ENCODE data around the gene VPS9D1. TPM values are rescaled to one million over a fixed set of nuclear protein-coding genes. Genes with fewer than 3 reads are reported as not detected.

The VPS9D1 gene
- total RNA-seq, 1 donor from 2014 or later, result 17.1 TPM

DNA sequence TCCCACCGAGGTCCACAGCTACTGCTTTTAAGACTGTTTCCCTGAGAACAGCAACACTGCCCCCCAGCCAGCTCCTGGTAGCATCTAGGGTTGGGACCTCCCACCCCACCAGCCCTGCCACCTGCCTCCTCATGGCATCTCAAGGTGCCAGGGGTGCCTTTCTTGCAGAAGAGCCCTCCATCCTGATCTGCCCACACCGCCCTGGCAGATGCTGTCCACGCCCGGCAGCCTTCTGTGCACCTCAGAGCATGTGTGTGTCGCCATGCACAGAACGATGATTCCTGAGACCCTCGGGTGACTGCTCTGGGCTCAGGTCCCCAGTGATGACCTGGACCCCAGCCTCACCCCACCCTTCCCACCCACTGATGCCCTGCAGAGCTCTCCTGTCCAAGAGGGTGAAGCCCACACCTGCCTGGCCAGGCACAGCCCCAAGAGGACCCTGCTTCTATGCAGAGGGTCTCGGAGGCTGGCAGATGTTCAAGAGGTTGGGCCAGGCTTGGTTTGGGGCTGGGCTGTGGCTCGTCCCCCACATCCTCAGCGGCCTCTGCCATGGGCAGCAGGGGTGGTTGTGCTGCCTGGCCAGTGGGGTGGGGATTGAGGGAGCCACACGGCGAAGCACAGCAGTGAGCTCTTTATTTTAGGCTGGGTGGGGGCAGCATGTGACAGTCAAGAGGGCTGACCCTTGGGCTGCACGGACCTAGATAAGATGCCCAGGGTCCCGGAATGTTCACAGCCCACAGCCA, 14.0 kb downstream of the VPS9D1 start:
- TF ChIP-seq, protein P1, sequence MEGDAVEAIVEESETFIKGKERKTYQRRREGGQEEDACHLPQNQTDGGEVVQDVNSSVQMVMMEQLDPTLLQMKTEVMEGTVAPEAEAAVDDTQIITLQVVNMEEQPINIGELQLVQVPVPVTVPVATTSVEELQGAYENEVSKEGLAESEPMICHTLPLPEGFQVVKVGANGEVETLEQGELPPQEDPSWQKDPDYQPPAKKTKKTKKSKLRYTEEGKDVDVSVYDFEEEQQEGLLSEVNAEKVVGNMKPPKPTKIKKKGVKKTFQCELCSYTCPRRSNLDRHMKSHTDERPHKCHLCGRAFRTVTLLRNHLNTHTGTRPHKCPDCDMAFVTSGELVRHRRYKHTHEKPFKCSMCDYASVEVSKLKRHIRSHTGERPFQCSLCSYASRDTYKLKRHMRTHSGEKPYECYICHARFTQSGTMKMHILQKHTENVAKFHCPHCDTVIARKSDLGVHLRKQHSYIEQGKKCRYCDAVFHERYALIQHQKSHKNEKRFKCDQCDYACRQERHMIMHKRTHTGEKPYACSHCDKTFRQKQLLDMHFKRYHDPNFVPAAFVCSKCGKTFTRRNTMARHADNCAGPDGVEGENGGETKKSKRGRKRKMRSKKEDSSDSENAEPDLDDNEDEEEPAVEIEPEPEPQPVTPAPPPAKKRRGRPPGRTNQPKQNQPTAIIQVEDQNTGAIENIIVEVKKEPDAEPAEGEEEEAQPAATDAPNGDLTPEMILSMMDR (IDR thresholded peaks at IDR 0.05; ENCODE audit: unreplicated experiment), result no peak
- Mint-ChIP-seq H3K9me3 (no peaks in the 10 kb centered on the region), H3K4me1 (no peaks in the 10 kb centered on the region), H3K27ac (no peak overlapping the region), H3K4me3 (no peak overlapping the region), H3K27me3 (ENCODE audit: low read depth) (peaks cover 16% of the 10 kb centered on the region), H3K36me3 (no peaks in the 10 kb centered on the region)
- DNase-seq (ENCODE audit: low spot score in 2 of 2, unreplicated experiment in 2 of 2), result no peak

DNA sequence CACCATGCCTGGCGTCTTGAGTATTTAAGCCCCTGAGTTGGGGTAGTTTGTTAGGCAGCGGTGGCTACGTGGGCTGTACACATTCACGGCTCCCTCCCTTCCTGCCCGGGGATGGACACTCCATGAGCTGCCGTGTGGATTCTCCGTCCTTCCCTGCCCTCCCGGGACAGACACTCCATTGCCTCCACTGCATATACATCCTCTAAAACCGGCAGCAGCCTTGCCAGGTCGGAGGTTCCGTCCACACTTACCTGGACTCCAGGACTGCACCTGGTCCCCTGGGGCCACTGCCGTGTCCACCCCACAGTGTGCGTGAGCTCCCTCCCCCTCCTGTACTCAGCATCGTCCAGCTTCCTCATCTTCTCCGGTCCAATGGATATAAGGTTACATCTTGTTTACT, 15.7 kb downstream of the VPS9D1 start:
- DNase-seq (ENCODE audit: low spot score in 2 of 2, unreplicated experiment in 2 of 2), result no peak
- TF ChIP-seq, protein P1 (IDR thresholded peaks at IDR 0.05; ENCODE audit: unreplicated experiment), result no peak
- peaks cover 16% of the 10 kb centered on the region for H3K27me3 Mint-ChIP-seq (ENCODE audit: low read depth)
- H3K4me1 Mint-ChIP-seq, result peaks cover under 1% of the 10 kb centered on the region
- no peaks in the 10 kb centered on the region for H3K9me3 Mint-ChIP-seq
- no peak overlapping the region for H3K4me3 Mint-ChIP-seq
- H3K27ac Mint-ChIP-seq, result no peak overlapping the region
- no peaks in the 10 kb centered on the region for H3K36me3 Mint-ChIP-seq

DNA sequence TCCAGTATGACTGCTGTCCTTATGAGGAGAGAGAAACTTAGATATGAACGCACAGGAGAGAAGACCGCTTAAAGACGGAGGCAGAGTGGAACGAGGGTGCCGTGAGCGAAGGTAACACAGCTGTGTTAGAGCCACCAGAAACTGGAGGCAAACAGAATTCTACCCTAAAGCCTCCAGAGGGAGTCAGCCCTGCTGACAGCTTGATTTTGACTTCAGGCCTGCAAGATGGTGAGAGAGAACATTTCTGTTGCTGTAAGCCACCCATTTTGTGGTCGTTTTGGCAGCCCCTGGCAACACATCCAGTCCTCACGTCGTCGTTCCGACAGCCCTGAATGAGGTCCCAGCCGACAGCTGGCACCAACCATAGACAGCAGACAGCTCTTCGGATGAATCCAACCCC, 16.4 kb downstream of the VPS9D1 start:
- Mint-ChIP-seq H3K27ac (no peak overlapping the region), H3K27me3 (ENCODE audit: low read depth) (peaks cover 16% of the 10 kb centered on the region), H3K36me3 (no peaks in the 10 kb centered on the region), H3K4me3 (no peak overlapping the region), H3K9me3 (no peaks in the 10 kb centered on the region), H3K4me1 (peaks cover 2% of the 10 kb centered on the region)
- TF ChIP-seq, protein P1 (IDR thresholded peaks at IDR 0.05; ENCODE audit: unreplicated experiment), result no peak
- DNase-seq (ENCODE audit: low spot score in 2 of 2, unreplicated experiment in 2 of 2), result no peak

DNA sequence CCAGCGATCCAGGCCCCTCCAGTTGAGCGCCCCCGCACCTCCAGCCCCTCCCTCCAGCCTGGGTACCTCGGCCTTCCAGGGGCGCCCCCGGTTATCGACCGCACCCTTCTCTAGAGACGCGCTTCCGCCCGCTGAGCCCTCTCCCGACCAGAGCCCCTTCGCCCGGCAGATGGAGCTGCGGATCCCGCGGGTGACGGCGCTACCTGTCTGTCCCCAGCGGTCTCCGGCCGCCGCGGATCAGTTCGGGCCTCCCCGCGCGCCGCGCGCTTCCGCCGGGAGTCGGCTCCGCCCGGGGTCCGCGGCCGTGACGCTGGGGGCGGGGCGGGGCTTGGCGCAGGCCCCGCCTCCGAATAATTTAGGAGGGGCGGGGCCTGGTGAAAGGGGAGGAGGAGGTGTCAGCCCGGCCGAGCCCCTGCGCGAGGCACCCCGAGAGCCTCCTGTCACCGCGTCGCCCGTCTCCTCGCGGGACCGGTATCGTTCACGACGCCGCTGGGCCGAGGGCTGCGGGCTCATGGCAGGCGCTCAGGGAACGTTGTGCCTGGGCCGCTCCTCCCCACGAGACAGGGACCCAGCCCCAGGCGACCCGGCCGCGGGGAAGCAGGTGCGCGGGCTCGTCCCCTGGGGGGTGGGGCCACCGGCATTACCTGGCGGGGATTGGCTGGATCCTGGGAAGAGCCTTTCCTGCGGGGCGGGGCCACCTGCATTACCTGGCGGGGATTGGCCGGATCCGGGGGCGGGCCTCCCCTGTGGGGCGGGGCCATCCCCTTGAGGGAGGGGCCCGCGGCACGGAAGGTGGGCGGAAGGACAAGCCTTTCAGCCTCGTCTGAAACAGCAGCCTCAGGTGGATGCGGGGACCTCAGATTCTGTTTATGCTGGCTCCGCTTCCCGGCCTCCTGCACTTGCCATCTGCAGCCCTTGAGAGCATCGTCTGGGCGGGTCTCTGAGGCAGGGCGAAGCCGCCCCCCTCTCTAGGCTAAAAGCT, 19.0 kb downstream of the VPS9D1 start, which contains the start of gene SPATA2L:
Gene SPATA2L (minus strand): TSS at position 281 of the 982 bp plus-strand sequence. CDS start 473 bp downstream, outside the sequence.
- TF ChIP-seq, protein P1 (IDR thresholded peaks at IDR 0.05; ENCODE audit: unreplicated experiment), result no peak
- peaks cover 16% of the 10 kb centered on the region for H3K27me3 Mint-ChIP-seq (ENCODE audit: low read depth)
- DNase-seq (ENCODE audit: low spot score in 2 of 2, unreplicated experiment in 2 of 2), result peak; percentile 94 to 95
- peak within 1 kb of the TSS; percentile 70 for H3K4me3 Mint-ChIP-seq
- H3K36me3 Mint-ChIP-seq, result no peaks in the 10 kb centered on the region
- H3K9me3 Mint-ChIP-seq, result no peaks in the 10 kb centered on the region
- H3K4me1 Mint-ChIP-seq, result peaks cover 2% of the 10 kb centered on the region
- peak within 1 kb of the TSS; percentile 88 for H3K27ac Mint-ChIP-seq

DNA sequence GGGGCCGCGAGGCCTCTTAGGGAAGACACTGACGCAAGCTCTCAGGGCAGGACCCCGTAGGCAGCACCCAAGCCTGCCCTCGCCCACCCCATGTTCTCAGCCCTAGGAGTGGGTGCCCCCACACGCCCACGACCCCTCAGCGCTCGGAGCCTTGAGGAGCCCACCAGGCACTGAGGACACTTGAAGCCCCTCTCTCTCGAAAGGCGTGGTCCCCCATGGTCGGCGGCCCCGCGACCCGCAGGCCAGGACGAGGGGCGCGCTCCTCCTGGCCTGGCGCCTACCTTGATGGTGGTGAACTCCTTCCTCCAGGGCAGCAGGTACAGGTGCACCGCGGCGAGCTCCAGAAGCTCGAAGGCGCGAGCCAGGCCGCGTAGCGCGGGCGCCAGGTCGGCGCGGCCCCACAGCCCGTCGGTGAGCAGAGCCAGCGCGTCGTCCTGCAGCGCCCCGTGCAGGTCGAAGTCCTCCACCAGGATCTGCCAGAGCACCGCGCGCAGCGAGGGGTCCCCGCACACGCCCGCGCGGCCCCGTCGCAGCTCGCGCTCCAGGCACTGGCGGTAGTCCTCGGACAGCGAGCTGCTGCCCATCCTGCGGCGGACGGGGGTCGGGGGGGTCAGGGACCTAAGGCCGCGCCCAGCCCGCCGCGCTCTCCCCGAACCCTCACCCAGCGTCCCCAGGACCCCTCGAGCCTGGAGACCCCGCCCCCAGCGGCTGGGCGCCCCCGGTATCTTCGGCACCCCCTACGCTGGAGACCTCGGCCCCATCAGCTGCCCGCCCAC, 19.9 kb downstream of the VPS9D1 start:
- no peaks in the 10 kb centered on the region for H3K36me3 Mint-ChIP-seq
- H3K27ac Mint-ChIP-seq, result peak overlapping the region; percentile 53
- peaks cover 2% of the 10 kb centered on the region for H3K4me1 Mint-ChIP-seq
- TF ChIP-seq, protein P1 (IDR thresholded peaks at IDR 0.05; ENCODE audit: unreplicated experiment), result no peak
- no peaks in the 10 kb centered on the region for H3K9me3 Mint-ChIP-seq
- peak in 1 of 2 experiments; percentile 67 for DNase-seq (ENCODE audit: low spot score in 2 of 2, unreplicated experiment in 2 of 2)
- peak overlapping the region; percentile 70 for H3K4me3 Mint-ChIP-seq
- H3K27me3 Mint-ChIP-seq (ENCODE audit: low read depth), result peaks cover 15% of the 10 kb centered on the region

All from mesothelial cell of epicardium (in vitro differentiated cells).